ENCODE measurements around the gene RPL27A. TPM values are rescaled to one million over a fixed set of nuclear protein-coding genes. Genes with fewer than 3 reads are reported as not detected.

Gene RPL27A
- total RNA-seq, 1 experiment from 2014 or later: 629 TPM

DNA sequence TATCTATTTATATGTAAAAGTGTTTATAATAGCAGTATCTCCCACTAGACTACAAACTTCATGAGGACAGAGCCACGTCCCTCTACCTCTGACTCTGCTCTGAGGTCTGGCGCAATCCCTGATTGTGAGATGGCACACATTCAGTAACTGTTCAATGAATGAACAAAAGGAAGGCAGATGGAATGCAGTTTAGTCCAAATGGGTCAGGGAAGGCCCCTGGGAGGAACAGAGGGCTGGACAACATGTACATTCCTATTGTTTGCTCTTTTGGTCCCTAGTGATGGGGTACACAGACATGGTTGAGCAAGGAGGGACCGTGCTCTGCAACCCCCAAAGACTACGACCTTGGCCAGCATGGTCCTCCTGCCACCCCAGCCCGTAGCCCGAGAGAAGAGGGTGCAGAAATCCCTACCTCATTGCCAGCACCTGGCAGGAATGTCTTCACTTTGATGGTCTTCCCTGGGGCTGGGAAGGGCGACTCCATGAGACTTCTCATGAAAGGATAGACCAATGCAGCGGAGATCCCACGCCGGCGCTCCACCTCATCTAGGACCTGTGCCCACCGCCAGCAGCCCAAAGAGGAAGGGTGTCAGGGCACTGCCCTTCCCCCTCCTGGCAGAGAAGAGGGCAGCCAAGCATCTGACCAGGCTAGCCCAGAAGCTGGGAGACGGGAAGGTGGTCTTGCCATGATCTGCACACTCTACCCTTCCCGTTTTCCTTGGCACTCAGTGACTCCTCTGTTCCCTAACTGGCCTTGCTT lies 24.3 kb downstream of the RPL27A start:
- Histone ChIP-seq H3K9me3 (ENCODE audit: low read depth, low read length, poor library complexity, severe bottlenecking) (no peaks in the 10 kb centered on the region), H3K4me3 (ENCODE audit: low read depth, low read length, poor library complexity, severe bottlenecking) (no peak overlapping the region), H3K27ac (ENCODE audit: low read depth, low read length, poor library complexity, severe bottlenecking) (no peak overlapping the region), H3K36me3 (ENCODE audit: insufficient read depth, low read length, poor library complexity, severe bottlenecking) (no peaks in the 10 kb centered on the region), H3K27me3 (replicated peaks; ENCODE audit: insufficient read depth, low read depth, low read length, poor library complexity) (no peaks in the 10 kb centered on the region), H3K4me1 (ENCODE audit: insufficient read depth, low read length, poor library complexity, severe bottlenecking) (no peaks in the 10 kb centered on the region)
- intact Hi-C loops (cut with micrococcal nuclease; ENCODE audit: unreplicated experiment): no loop called here
- CTCF ChIA-PET: no interaction called here
- POLR2A ChIA-PET (ENCODE audit: low non-redundant PET): no interaction called here
- no peak for TF ChIP-seq EZH2 (IDR thresholded peaks at IDR 0.05; ENCODE audit: borderline replicate concordance, low read depth, low read length, poor library complexity, severe bottlenecking)
- TF ChIP-seq, protein P1, sequence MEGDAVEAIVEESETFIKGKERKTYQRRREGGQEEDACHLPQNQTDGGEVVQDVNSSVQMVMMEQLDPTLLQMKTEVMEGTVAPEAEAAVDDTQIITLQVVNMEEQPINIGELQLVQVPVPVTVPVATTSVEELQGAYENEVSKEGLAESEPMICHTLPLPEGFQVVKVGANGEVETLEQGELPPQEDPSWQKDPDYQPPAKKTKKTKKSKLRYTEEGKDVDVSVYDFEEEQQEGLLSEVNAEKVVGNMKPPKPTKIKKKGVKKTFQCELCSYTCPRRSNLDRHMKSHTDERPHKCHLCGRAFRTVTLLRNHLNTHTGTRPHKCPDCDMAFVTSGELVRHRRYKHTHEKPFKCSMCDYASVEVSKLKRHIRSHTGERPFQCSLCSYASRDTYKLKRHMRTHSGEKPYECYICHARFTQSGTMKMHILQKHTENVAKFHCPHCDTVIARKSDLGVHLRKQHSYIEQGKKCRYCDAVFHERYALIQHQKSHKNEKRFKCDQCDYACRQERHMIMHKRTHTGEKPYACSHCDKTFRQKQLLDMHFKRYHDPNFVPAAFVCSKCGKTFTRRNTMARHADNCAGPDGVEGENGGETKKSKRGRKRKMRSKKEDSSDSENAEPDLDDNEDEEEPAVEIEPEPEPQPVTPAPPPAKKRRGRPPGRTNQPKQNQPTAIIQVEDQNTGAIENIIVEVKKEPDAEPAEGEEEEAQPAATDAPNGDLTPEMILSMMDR (conservative IDR thresholded peaks at IDR 0.05; ENCODE audit: low read depth, low read length): no peak
- no peak for DNase-seq (ENCODE audit: low spot score)
- no TSS peak for BruUV-seq (replicated peaks)

DNA sequence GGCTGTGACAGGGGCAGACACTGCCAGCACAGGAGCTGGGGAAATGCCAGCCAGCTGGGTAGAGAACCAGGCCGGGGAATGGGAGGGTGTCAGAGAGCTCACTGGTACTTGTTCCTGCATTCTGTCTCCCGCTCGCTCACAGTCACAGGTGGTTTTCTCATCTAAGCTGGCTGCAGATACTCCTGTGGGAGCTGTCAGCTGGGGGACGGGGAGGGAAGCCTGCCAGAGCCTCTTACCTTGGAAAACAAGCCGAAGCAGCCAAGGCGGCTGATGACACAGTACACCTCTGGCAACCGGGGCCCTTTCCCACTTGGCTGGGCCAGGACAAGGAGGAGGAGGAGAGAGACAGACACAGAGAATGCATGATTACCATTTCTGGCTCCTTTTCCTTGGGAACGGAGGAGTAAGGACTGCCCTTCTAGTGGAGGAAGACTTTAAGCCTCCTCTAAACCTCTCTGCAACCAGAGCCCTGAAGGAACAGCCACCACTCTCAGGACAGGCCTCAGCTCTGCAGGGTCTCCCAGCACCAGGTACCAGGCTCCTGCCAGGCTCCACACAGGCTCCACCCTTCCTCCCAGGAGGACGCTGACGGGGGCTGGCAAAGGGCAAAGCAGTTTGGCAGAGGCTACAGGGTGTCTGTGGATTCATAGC lies 25.1 kb downstream of the RPL27A start:
- CTCF ChIA-PET: no interaction called here
- TF ChIP-seq EZH2 (IDR thresholded peaks at IDR 0.05; ENCODE audit: borderline replicate concordance, low read depth, low read length, poor library complexity, severe bottlenecking): no peak
- TF ChIP-seq, protein P1 (conservative IDR thresholded peaks at IDR 0.05; ENCODE audit: low read depth, low read length): no peak

DNA sequence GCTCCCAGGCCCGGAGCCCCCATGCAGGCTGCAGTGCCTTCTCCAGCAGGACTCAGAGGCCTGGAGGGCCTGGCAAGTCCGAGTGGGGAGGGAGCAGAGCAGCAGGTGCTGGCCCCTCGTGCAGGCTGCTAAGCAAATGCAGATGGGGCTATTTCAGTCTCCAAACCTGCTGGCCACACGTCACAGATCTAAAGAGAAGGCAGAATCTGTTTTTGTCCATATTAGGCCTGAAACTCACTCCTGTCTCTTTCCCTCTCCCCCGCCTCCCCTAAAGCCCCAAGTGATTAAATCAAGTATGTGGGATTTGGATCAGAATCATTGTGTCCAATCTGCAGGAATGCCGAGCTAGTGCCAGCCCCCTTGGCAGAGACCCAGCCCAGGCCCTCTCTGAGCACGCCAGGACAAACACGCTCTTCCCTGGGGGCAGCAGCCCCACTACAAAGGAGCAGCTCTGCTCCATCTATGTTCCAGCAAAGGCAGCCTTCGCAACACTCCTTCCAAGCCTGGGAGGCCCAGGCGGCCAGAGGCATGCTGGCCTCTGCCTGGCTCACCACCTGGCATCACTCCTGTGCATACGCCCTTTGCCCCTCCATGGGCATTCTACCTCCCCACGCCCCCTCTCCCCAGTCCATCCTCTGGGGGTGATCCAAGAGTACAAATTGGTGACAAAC lies 26.5 kb downstream of the RPL27A start:
- H3K36me3 ChIP-seq (ENCODE audit: insufficient read depth, low read length, poor library complexity, severe bottlenecking): no peaks in the 10 kb centered on the region
- intact Hi-C loops (cut with micrococcal nuclease; ENCODE audit: unreplicated experiment): no loop called here

More for the DNA sequence above, 25.1 kb downstream of the RPL27A start:
- Histone ChIP-seq H3K27ac (ENCODE audit: low read depth, low read length, poor library complexity, severe bottlenecking) (no peak overlapping the region), H3K4me3 (ENCODE audit: low read depth, low read length, poor library complexity, severe bottlenecking) (no peak overlapping the region), H3K27me3 (replicated peaks; ENCODE audit: insufficient read depth, low read depth, low read length, poor library complexity) (no peaks in the 10 kb centered on the region), H3K36me3 (ENCODE audit: insufficient read depth, low read length, poor library complexity, severe bottlenecking) (no peaks in the 10 kb centered on the region), H3K9me3 (ENCODE audit: low read depth, low read length, poor library complexity, severe bottlenecking) (no peaks in the 10 kb centered on the region), H3K4me1 (ENCODE audit: insufficient read depth, low read length, poor library complexity, severe bottlenecking) (no peaks in the 10 kb centered on the region)
- BruUV-seq (replicated peaks): no TSS peak
- POLR2A ChIA-PET (ENCODE audit: low non-redundant PET): no interaction called here
- intact Hi-C loops (cut with micrococcal nuclease; ENCODE audit: unreplicated experiment): no loop called here
- no peak for DNase-seq (ENCODE audit: low spot score)

More for the DNA sequence above, 26.5 kb downstream of the RPL27A start:
- Histone ChIP-seq H3K4me3 (ENCODE audit: low read depth, low read length, poor library complexity, severe bottlenecking) (no peak overlapping the region), H3K27me3 (replicated peaks; ENCODE audit: insufficient read depth, low read depth, low read length, poor library complexity) (no peaks in the 10 kb centered on the region), H3K4me1 (ENCODE audit: insufficient read depth, low read length, poor library complexity, severe bottlenecking) (no peaks in the 10 kb centered on the region), H3K9me3 (ENCODE audit: low read depth, low read length, poor library complexity, severe bottlenecking) (no peaks in the 10 kb centered on the region), H3K27ac (ENCODE audit: low read depth, low read length, poor library complexity, severe bottlenecking) (no peak overlapping the region)
- TF ChIP-seq EZH2 (IDR thresholded peaks at IDR 0.05; ENCODE audit: borderline replicate concordance, low read depth, low read length, poor library complexity, severe bottlenecking): no peak
- TF ChIP-seq, protein P1 (conservative IDR thresholded peaks at IDR 0.05; ENCODE audit: low read depth, low read length): no peak
- no TSS peak for BruUV-seq (replicated peaks)
- CTCF ChIA-PET: no interaction called here
- POLR2A ChIA-PET (ENCODE audit: low non-redundant PET): no interaction called here
- no peak for DNase-seq (ENCODE audit: low spot score)
